Mononuclear cell (primary cell): ENCODE data around the gene TBRG4. TPM values are rescaled to one million over a fixed set of nuclear protein-coding genes. Genes with fewer than 3 reads are reported as not detected.

Experiments used
- H3K27me3 ChIP-seq: 2 replicates; pipeline ENCODE4 v1.6.0; 2011; ENCODE audit warnings: low read length, control low read depth; ENCODE audit not compliant: insufficient read depth
- H3K4me1 ChIP-seq: 2 replicates; pipeline ENCODE4 v1.5.1; 2011; ENCODE audit warnings: mild to moderate bottlenecking, low read length, control low read depth; ENCODE audit not compliant: insufficient read depth
- H3K4me3 ChIP-seq: 2 replicates; pipeline ENCODE4 v1.5.1; 2011; ENCODE audit warnings: mild to moderate bottlenecking, low read length, moderate library complexity
- H3K9me3 ChIP-seq: 2 replicates; pipeline ENCODE4 v1.5.1; 2011; ENCODE audit warnings: low read depth, mild to moderate bottlenecking, control low read depth, low read length
- total RNA-seq: library from RNA; depleted of rRNA; stranded (reverse); fragments of >200 nt; gene quantifications from one replicate; pipeline ENCODE4 v1.2.3, GENCODE V29; 2012

TBRG4 gene
- total RNA-seq, 1 donor, result 51.9 TPM

GRCh38 chr7:45150199-45150598 is 38.7 kb upstream of the TBRG4 start:
- Histone ChIP-seq H3K4me3 (no peak overlapping the region), H3K27me3 (no peaks in the 10 kb centered on the region), H3K9me3 (no peaks in the 10 kb centered on the region), H3K4me1 (no peaks in the 10 kb centered on the region)

DNA sequence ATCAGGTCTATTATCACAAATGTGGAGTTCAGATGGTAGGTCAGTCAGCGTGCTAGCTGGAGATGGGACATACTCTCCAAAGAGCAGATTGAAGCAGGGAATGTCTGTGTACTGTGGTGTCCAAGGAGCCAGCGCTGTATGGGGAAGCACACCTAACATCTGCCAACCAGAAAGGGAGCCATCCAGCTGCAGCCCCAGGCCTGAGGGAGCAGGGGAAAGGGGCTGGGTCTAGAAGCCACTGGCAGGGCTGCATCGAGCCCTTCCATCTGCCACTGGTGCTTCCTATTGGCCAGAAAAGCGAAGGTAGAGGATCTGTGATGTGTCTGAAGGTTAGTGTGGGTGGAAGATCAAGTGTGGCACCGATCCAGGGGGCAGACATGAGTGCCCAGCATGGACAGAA is 38.1 kb upstream of the TBRG4 start:
- Histone ChIP-seq H3K27me3 (no peaks in the 10 kb centered on the region), H3K4me3 (no peak overlapping the region), H3K4me1 (no peaks in the 10 kb centered on the region), H3K9me3 (no peaks in the 10 kb centered on the region)

- no peaks in the 10 kb centered on the region for H3K4me1 ChIP-seq
- no peaks in the 10 kb centered on the region for H3K9me3 ChIP-seq
- H3K4me3 ChIP-seq, result no peak overlapping the region
- no peaks in the 10 kb centered on the region for H3K27me3 ChIP-seq
These were observed 37.1 kb upstream of the TBRG4 start for GRCh38 chr7:45148653-45148973.

DNA sequence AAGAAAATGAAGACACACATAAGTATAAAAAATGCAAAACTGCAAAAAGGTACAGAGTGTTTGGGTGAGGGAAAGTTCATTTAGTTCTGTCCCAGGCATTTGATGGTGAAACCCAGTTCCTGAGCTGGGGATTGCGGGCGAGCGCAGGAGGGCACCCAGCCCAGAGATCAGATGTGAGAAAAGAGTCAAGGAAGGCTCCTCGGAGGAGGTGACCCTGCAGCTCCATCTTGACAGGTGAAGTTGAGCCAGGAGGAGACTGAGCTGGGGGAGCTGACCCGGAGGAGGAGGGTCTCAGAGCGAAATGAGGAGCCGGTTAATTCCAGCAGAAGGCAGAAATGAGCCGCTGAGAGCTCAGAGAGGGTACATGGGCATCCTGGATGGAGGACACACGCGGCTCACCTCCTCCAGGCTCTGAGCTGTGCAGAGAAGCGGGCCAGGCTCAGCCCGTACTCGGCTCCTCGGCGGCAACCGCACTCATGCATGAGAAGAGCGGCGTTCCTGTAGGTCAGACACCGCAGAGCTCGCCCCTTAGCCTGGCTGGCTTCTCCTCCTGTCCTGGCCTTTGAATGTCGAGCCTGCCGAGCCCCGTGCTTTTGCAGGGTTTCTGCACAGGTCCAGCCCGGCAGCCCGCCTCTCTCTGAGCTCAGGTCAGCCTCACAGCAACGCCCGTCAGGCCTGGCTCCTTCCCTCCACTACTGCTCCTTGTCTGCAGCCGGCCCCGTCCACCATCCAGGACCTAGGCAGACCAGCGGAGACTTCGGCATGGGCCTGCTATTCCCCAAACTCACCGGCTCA is 36.6 kb upstream of the TBRG4 start:
- Histone ChIP-seq H3K4me1 (no peaks in the 10 kb centered on the region), H3K4me3 (no peak overlapping the region), H3K9me3 (no peaks in the 10 kb centered on the region), H3K27me3 (no peaks in the 10 kb centered on the region)

DNA sequence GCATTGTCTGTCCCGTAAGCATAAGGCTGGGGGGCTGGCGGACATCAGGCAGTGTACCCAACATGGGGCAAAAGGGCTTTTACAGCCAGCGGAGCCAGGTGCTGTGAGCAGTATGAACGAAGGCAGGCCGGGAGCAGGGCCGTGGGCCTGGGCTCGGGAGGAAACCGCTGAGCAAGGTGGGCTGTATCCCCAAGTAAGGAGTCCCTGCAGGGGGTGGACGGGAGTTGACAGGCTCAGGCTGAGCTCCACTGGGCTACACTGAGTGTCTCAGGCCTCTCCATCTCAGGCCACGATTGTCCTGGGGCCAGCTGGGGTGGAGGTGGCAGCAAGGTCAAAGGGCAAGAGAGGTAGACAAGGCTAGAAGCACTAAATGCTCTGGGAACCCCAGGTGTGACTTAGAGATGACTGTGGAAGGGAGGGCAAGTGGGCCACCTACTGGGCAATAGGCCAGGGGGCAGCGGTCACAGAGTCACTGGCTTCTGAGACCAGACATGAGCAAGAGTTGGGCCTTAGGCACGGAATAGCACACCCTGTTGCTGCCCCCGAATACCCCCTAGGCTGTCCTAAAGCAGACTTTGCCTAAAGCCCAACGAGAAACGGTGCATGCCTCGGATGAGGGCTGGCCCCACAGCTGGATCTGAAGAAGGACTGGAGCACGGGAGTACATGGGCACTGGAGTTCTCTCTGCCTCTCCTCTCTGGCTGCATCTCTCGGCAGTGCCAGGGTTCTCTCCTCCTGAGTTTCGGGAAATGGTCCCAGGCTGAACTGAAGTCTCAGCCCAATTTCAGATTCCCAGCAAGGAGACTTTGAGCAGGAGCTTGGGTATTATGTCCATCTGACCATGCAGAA is 35.3 kb upstream of the TBRG4 start:
- H3K9me3 ChIP-seq, result no peaks in the 10 kb centered on the region
- H3K4me1 ChIP-seq, result no peaks in the 10 kb centered on the region
- H3K27me3 ChIP-seq, result no peaks in the 10 kb centered on the region
- H3K4me3 ChIP-seq, result no peak overlapping the region

DNA sequence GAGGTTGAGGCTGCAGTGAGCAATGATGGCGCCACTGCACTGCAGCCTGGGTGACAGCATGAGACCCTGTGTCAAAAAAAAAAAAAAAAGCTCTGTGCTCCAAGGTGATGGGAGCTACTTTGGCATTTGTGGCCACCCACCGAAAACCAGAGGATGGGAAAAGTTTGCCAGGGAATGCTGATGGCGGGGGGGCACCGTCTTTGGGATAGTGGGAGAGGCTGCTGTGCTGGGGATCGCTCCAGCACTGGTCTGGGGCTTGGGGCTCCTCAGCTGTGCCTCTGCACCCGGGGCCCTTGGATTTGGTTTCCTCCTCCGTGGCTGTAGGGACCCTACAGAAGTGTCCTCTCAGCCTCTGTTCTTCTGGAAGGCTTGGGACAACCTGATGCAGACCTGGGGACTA is 34.4 kb upstream of the TBRG4 start:
- H3K4me3 ChIP-seq, result no peak overlapping the region
- no peaks in the 10 kb centered on the region for H3K4me1 ChIP-seq
- no peaks in the 10 kb centered on the region for H3K27me3 ChIP-seq
- no peaks in the 10 kb centered on the region for H3K9me3 ChIP-seq

DNA sequence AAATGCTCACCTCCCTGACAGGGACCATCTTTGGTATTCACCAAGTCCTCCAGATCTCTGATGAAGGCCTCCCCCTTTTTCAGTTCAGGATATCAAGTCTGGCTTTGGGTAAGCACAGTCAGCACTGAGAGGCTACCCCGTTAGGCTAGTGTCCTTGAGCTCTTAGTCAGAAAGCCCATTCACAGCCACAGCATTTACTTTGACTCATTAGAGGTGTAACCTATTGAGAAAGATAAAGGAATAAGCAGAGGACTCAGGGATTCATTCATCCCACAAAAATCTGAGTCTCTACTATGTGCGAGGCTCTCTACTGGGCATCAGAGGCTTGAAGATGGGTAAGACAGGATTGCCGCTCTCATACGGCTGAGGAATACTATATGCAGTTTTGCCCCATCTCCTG is 32.1 kb upstream of the TBRG4 start:
- no peaks in the 10 kb centered on the region for H3K9me3 ChIP-seq
- no peak overlapping the region for H3K4me3 ChIP-seq
- H3K27me3 ChIP-seq, result no peaks in the 10 kb centered on the region
- H3K4me1 ChIP-seq, result no peaks in the 10 kb centered on the region

- Histone ChIP-seq H3K27me3 (no peaks in the 10 kb centered on the region), H3K4me1 (peaks cover 4% of the 10 kb centered on the region), H3K4me3 (no peak overlapping the region), H3K9me3 (no peaks in the 10 kb centered on the region)
These were observed 29.3 kb upstream of the TBRG4 start for GRCh38 chr7:45140827-45141226.

DNA sequence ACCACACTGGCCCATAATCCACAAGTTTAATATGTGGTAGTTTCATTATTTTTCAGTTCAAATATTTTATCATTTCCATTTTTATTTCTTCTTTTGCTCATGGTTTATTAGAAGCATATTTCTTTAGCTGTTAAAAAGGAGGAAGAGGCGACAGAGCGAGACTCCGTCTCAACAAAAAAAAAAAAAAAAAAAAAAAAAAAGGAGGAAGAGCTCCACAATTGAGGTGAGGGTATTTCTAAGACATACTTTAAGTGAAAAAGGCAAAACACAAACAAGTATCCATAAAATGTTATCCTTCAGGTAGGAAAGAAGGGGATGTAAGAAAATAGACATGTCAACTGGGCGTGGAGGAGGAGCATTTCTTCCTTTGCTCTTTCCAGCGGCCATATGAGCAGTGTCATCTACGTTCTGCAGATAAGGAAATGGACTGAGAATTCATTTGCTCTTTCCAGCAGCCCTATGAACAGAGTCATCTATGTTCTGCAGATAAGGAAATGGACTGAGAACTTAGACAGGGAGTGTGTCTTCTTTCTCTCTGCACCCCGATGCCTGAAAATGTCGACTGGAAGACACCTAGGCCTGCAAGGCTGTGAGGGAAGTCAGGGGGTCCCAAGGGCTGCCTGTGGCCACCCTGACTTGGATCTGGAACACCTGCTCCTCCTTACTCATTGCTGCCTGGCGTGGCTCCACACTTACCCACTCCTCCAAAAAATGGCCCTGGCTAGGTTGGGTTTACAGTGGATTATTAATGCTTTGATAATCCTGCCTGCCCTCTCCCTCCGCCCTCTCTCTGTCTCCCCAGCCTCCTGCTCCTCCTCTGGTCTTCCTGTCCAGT is 27.2 kb upstream of the TBRG4 start:
- H3K9me3 ChIP-seq, result no peaks in the 10 kb centered on the region
- peaks cover 5% of the 10 kb centered on the region for H3K4me1 ChIP-seq
- H3K27me3 ChIP-seq, result no peaks in the 10 kb centered on the region
- no peak overlapping the region for H3K4me3 ChIP-seq

DNA sequence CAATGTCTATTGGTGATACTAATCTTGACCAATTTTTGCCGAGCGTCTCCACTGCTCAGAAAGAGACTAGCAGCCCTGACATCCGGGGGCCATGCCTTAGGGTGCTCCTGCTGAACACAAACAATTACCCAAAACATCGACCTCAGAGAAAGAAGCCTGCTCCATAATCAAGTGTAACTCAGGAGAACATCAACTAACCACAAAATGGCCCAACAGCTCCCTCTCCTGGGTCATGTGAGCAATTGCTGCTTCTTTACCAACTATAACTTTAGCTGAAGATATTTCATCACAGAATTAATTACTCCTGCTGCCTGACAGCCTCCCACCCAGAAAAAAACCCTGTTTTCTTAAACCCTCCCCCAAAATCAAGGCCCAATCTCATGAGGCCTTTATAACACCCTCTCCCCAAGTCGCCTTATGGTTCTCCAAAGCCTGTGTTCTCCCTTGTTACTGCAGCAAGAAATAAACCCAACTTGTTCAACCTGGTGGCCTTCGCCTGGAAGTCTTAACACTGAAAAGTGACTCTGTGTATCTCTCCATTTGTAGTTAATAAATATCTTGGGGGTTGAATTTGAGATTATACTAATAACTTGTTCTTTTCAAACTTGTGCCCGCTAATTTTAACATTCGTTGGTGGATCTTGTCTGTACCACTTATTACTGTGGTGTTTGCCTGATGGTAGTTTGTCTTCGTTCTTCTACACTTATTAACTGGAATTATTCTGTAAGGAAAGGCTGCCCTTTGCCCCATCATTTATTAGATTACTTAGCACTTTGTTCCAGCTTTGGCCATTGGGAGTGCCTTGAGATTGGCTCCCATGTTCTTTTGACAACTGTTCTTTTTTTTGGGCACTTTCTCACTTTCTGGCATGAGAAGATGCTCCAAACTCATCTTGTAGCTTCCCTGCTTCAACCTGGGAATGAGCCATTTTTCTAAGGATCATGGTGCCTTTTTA is 24.9 kb upstream of the TBRG4 start:
- H3K9me3 ChIP-seq, result no peaks in the 10 kb centered on the region
- no peak overlapping the region for H3K4me3 ChIP-seq
- no peaks in the 10 kb centered on the region for H3K27me3 ChIP-seq
- peaks cover 5% of the 10 kb centered on the region for H3K4me1 ChIP-seq

DNA sequence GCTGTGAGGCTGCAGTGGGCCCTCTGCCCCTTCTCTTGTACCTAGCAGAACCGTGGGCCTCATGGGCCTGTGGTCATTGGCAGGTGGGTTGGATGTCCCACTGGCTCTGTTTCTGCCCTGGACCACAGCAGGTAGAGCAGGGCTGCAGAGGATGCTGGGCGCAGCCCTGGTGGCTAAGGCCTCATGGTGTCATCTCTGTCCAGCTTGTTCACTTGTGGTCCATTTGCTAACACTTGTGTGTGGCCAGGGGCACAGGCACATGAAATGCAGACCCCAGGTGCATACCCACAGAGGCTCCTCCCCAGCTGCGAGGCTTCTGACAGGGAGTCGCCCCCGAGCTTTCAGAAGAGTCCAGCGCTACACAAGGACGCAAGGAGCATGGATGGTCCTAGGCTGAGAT is 22.4 kb upstream of the TBRG4 start:
- peaks cover 5% of the 10 kb centered on the region for H3K4me1 ChIP-seq
- no peaks in the 10 kb centered on the region for H3K9me3 ChIP-seq
- H3K27me3 ChIP-seq, result no peaks in the 10 kb centered on the region

DNA sequence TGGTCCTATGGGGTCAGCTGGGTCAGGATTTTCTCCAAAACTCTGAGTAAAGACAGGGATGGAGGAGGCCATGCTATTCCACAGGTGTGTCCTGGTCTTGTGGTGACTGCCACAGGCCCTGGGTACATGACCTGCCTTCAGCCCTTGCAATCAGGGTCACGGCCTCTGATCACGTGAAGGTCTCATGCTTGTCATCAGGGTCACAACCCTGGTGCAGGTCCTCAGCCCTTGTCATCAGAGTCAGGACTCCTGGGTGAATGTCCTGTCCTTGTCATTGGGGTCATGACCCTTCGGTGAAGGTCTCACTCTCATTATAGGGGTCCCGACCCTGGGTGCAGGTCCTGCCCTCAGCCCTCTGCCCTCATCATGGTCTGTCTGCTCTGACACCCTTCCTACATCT is 21.9 kb upstream of the TBRG4 start:
- Histone ChIP-seq H3K4me1 (peaks cover 5% of the 10 kb centered on the region), H3K4me3 (no peak overlapping the region), H3K9me3 (no peaks in the 10 kb centered on the region), H3K27me3 (no peaks in the 10 kb centered on the region)

More for the DNA sequence above, 22.4 kb upstream of the TBRG4 start:
- no peak overlapping the region for H3K4me3 ChIP-seq

GRCh38 chr7:45132708-45133320 is 21.3 kb upstream of the TBRG4 start:
- Histone ChIP-seq H3K4me1 (peaks cover 5% of the 10 kb centered on the region), H3K9me3 (no peaks in the 10 kb centered on the region), H3K27me3 (no peaks in the 10 kb centered on the region), H3K4me3 (no peak overlapping the region)

DNA sequence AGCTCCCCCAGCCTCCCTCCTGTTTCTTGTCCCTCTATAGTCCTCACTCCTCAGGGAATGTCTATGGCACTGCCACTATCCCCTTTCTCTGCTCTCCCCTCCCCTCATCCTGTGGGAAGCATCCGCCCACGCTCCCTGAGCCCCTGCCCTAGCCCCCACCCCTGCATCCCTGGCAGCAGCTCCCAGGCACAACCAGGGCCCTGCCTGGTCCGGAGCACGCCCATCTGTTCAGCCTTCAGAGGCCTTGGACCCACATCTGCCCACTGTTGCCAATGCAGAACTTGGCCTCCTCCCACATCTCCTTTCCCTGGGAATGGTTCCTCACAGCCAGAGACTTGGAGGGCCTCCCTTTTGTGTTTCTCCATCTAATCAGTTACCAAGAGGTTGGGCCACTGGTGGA is 20.4 kb upstream of the TBRG4 start:
- H3K4me1 ChIP-seq, result peaks cover 5% of the 10 kb centered on the region
- H3K27me3 ChIP-seq, result no peaks in the 10 kb centered on the region
- H3K9me3 ChIP-seq, result no peaks in the 10 kb centered on the region
- H3K4me3 ChIP-seq, result no peak overlapping the region
